Heart left ventricle (tissue), 16 donors: Measurements from ENCODE around the gene MAP3K20. TPM values are rescaled to one million over a fixed set of nuclear protein-coding genes. Genes with fewer than 3 reads are reported as not detected.
"Not testable (repeated sequence)": the region's sequence is repeated elsewhere in the genome, so short reads cannot be mapped to it uniquely, and the experiment has no call there.

Source experiments
- ATAC-seq, 4 donors: fragments of 200-7000 bp; cut with Tn5 transposase; one replicate each; pipeline ENCODE4 v1.9.1; 2020 to 2022; ENCODE audit warnings: moderate library complexity in 4 of 4, mild to moderate bottlenecking in 3 of 4, moderate number of reproducible peaks in 1 of 4
- DNase-seq, 5 donors: peaks; one replicate each; pipeline ENCODE4 v3.0.0-alpha.2; 2020
- H3K27ac ChIP-seq, 12 donors: fragments of 200-600 bp; sonication (generic) in 4 of 12; one replicate each; pipeline versions ENCODE4 v1.5.0 to v1.8.0; 2016 to 2022; ENCODE audit warnings: mild to moderate bottlenecking in 2 of 12
- H3K27me3 ChIP-seq, 9 donors: fragments of 200-600 bp; sonication (generic) in 2 of 9; one replicate each; pipeline versions ENCODE4 v1.5.1 to v1.8.0; 2016 to 2022; ENCODE audit warnings: mild to moderate bottlenecking in 3 of 9
- H3K36me3 ChIP-seq, 9 donors: fragments of 200-600 bp; sonication (generic) in 2 of 9; one replicate each; pipeline versions ENCODE4 v1.5.0 to v1.8.0; 2018 to 2022; ENCODE audit warnings: mild to moderate bottlenecking in 2 of 9
- H3K4me1 ChIP-seq, 12 donors: fragments of 200-600 bp; sonication (generic) in 4 of 12; one replicate each; pipeline versions ENCODE4 v1.5.0 to v1.8.0; 2016 to 2022; ENCODE audit warnings: mild to moderate bottlenecking in 3 of 12
- H3K4me3 ChIP-seq, 12 donors: fragments of 200-600 bp; sonication (generic) in 4 of 12; one replicate each; pipeline versions ENCODE4 v1.5.0 to v1.8.0; 2017 to 2022; ENCODE audit warnings: mild to moderate bottlenecking in 9 of 12, moderate library complexity in 4 of 12
- H3K9me3 ChIP-seq, 12 donors: fragments of 200-600 bp; sonication (generic) in 4 of 12; one replicate each; pipeline versions ENCODE4 v1.5.0 to v1.8.0; 2016 to 2022; ENCODE audit warnings: mild to moderate bottlenecking in 1 of 12
- POLR2A ChIP-seq, 2 donors: fragments of 450-650 bp; IDR thresholded peaks; one replicate each; pipeline ENCODE4 v1.6.1; 2017; ENCODE audit warnings: antibody characterized with exemption in 2 of 2, mild to moderate bottlenecking in 2 of 2, moderate library complexity in 2 of 2
- WGBS, 4 donors: extraction: QIAGEN DNeasy Blood & Tissue Kit in 2 of 4; methylation state at CpG; one replicate each; pipeline versions ENCODE4 v1.1.5 to v1.1.7; 2013 to 2018; 5-methylcytosine and 5-hydroxymethylcytosine counted together
- intact Hi-C, 10 donors: fragments of 100-400 bp; cut with DNase I; formaldehyde crosslinking; loops; one replicate each; pipeline versions ENCODE4 v1.11.1 to v1.14.2; 2022
- polyA plus RNA-seq, 2 donors: library from polyadenylated mRNA; stranded (reverse); fragments of 200-250 nt; gene quantifications; one replicate each; pipeline ENCODE4 v1.2.3, GENCODE V29; 2013
- total RNA-seq, 9 donors: library from RNA; depleted of rRNA in 2 of 9; stranded (reverse); fragments of >200 nt in 2 of 9; fragmentation: NEBNext Ultra II Directional in 3 of 9; extraction: Animal tissue kit (Norgen Biotek cat#: 25700) in 3 of 9; gene quantifications; one replicate each; pipeline versions ENCODE4 v1.1.0 to v1.2.4, GENCODE V29; 2016 to 2023
- TF ChIP-seq, protein P1 (sequence below), 12 donors: fragments of 200-600 bp; sonication (generic) in 4 of 12; IDR thresholded peaks; one replicate each; pipeline versions ENCODE4 v1.5.0 to v1.8.0; 2018 to 2022; ENCODE audit warnings: antibody characterized with exemption in 12 of 12, mild to moderate bottlenecking in 5 of 12
- donor health status: ischemic (EF 13 %, LVEDD 7.1; RV severe dilation, severe dysfunction).
- donor health status: healthy with polysubstance abuse.
- donor health status: DM: no; HTN: yes; CAD: no.
- donor health status: DM: no; HTN: no; CAD: no.
- donor health status: ischemic (EF 25% LVEDD 6.9; RV normal size, moderate dysfunction).
- donor health status: ischemic (EF 25% LVEDD 5.7; RV mildly dilated, moderate dysfunction).
- donor health status: healthy.
- donor health status: DM: yes; HTN: yes; CAD: no.
- donor health status: ischemic (EF 35%, LVEDD 5.7; RV mildly dilated, moderate dysfunction).
- donor health status: nonischemic (EF 11% LVEDD 7.7; RV severe dilation, severe dysfunction).
- donor health status: DM: yes; HTN: yes; CAD: no.
- donor health status: PGD.
- donor health status: ischemic (EF 29% LVEDD 5.4; RV normal size, mild dysfunction).
- donor health status: nonischemic (EF 23%, LVEDD 6.1; RV moderate dilation, normal function).

Gene MAP3K20
- total and polyA plus RNA-seq, 11 donors = 98.6 to 487 (median 355) TPM

DNA sequence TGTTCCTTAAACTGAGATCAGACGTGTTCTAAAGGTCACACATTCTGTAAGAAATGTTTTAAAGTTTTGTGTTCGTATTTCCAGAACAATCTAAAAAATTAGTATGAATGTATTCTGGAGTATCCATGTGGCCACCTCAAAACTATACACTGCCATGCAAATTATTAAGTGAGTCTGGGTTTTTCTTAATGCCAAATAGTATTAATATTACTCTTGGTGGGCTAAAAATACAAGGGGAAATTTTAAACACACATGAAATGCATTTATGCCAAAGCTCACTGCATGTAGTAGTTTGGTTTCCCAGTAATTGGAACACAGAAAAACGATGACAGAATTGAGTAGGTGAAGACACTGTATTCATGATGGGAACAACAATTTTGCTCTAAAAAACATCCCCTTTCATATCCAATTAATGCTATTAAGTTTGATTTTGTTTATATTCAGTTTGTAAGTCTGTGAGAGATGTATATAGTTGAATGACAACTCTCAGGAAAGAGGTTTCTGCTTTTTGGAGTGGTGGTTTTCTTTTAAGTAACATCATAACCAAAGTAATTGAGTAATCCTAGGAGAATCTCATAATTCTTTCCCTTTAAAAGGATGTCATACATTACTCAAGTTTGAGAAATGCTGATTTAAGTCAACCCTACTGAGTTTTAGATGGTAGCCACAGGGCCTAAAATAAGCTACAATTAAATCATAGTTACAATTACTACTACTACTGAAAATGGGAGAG lies 203.3 kb downstream of the MAP3K20 start:
- 86 to 89% (median 87%) methylated on average over 3 of the region's 3 CpGs for WGBS, 4 donors
- TF ChIP-seq POLR2A (IDR thresholded peaks at IDR 0.05) = no peak
- TF ChIP-seq, protein P1, sequence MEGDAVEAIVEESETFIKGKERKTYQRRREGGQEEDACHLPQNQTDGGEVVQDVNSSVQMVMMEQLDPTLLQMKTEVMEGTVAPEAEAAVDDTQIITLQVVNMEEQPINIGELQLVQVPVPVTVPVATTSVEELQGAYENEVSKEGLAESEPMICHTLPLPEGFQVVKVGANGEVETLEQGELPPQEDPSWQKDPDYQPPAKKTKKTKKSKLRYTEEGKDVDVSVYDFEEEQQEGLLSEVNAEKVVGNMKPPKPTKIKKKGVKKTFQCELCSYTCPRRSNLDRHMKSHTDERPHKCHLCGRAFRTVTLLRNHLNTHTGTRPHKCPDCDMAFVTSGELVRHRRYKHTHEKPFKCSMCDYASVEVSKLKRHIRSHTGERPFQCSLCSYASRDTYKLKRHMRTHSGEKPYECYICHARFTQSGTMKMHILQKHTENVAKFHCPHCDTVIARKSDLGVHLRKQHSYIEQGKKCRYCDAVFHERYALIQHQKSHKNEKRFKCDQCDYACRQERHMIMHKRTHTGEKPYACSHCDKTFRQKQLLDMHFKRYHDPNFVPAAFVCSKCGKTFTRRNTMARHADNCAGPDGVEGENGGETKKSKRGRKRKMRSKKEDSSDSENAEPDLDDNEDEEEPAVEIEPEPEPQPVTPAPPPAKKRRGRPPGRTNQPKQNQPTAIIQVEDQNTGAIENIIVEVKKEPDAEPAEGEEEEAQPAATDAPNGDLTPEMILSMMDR (IDR thresholded peaks at IDR 0.05) = no peak

DNA sequence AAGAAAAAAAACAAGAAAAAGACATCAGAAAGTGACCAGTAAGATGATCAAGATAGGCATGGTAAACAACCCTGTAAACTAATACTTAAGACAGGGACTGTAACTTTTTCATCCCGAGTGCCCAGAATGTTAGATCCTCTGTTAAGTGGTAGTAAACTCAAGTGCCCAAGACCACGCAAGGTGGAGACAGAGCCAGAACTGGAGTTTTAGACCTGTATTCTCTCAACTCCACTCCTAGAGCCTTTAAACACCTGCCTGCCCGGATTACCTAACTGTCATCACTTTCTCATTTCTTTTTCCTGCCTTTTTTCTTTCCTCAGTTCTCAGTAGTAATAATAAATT lies 203.9 kb downstream of the MAP3K20 start:
- Histone ChIP-seq H3K36me3 (no peaks in the 10 kb centered on the region), H3K4me1 (no peaks in the 10 kb centered on the region), H3K27me3 (no peaks in the 10 kb centered on the region), H3K9me3 (peaks cover 0 to 3% (median 0%) of the 10 kb centered on the region in 12 donors), H3K27ac (no peak overlapping the region), H3K4me3 (no peak overlapping the region)
- DNase-seq (no peak), ATAC-seq (no peak)
- TF ChIP-seq, protein P1 (IDR thresholded peaks at IDR 0.05) = no peak
- 74 to 89% (median 80%) methylated on average over 3 of the region's 3 CpGs for WGBS, 4 donors
- intact Hi-C loops = no loop called here

More for the DNA sequence above, 203.3 kb downstream of the MAP3K20 start:
- Histone ChIP-seq H3K4me3 (no peak overlapping the region), H3K36me3 (no peaks in the 10 kb centered on the region), H3K4me1 (no peaks in the 10 kb centered on the region), H3K27me3 (no peaks in the 10 kb centered on the region), H3K9me3 (peaks cover 0 to 8% (median 4%) of the 10 kb centered on the region in 12 donors), H3K27ac (no peak overlapping the region)
- ATAC-seq = no peak
- DNase-seq = no peak
- intact Hi-C loops = no loop called here

GRCh38 chr2:173280853-173281252 lies 205.2 kb downstream of the MAP3K20 start:
- H3K27me3 ChIP-seq = no peaks in the 10 kb centered on the region
- H3K4me3 ChIP-seq = no peak overlapping the region
- no peaks in the 10 kb centered on the region for H3K9me3 ChIP-seq
- WGBS, 4 donors = 91 to 93% (median 93%) methylated on average over 11 of the region's 11 CpGs
- intact Hi-C loops = no loop called here
- no peak for ATAC-seq
- DNase-seq = no peak
- H3K4me1 ChIP-seq = no peaks in the 10 kb centered on the region
- H3K36me3 ChIP-seq = no peaks in the 10 kb centered on the region
- no peak overlapping the region for H3K27ac ChIP-seq
- no peak for TF ChIP-seq POLR2A (IDR thresholded peaks at IDR 0.05)
- TF ChIP-seq, protein P1 (IDR thresholded peaks at IDR 0.05) = no peak

DNA sequence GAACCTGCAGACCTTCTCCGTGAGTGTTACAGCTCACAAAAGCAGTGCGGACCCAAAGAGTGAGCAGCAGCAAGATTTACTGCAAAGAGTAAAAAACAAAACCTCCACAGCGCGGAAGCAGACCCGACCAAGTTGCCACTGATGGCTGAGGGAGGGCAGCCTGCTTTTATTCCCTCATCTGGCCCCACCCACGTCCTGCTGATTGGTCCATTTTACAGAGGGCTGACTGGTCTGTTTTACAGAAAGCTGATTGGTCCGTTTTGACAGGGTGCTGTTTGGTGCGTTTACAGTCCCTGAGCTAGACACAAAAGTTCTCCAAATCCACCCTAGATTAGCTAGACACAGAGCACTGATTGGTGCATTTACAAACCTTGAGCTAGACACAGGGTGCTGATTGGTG lies 206.3 kb downstream of the MAP3K20 start:
- H3K4me3 ChIP-seq, H3K9me3 ChIP-seq, H3K27ac ChIP-seq, intact Hi-C loops, H3K27me3 ChIP-seq, H3K4me1 ChIP-seq, ATAC-seq, DNase-seq, H3K36me3 ChIP-seq: not testable (repeated sequence)
- 76 to 93% (median 87%) methylated on average over 8 of the region's 8 CpGs for WGBS, 4 donors
